ENCODE results near the gene OR4D1.

OR4D1 gene

GRCh38 chr17:58195518-58196123 lies 47.4 kb downstream of the OR4D1 start:
- DNase-seq = no peak
- ATAC-seq = no peak
- no peak overlapping the region for H3K4me3 Mint-ChIP-seq
- H3K27me3 Mint-ChIP-seq = peaks cover 18% of the 10 kb centered on the region
- no peak overlapping the region for H3K27ac Mint-ChIP-seq
- no peaks in the 10 kb centered on the region for H3K9me3 Mint-ChIP-seq
- H3K36me3 Mint-ChIP-seq (ENCODE audit: low read depth) = no peaks in the 10 kb centered on the region
- H3K4me1 Mint-ChIP-seq = no peaks in the 10 kb centered on the region

GRCh38 chr17:58196610-58197009 lies 48.4 kb downstream of the OR4D1 start:
- DNase-seq (no peak), ATAC-seq (no peak)
- Mint-ChIP-seq H3K27me3 (peaks cover 15% of the 10 kb centered on the region), H3K4me3 (no peak overlapping the region), H3K27ac (no peak overlapping the region), H3K4me1 (no peaks in the 10 kb centered on the region), H3K36me3 (ENCODE audit: low read depth) (no peaks in the 10 kb centered on the region), H3K9me3 (no peaks in the 10 kb centered on the region)

GRCh38 chr17:58200024-58200633 lies 51.9 kb downstream of the OR4D1 start:
- H3K27me3 Mint-ChIP-seq = peaks cover 15% of the 10 kb centered on the region
- H3K27ac Mint-ChIP-seq = no peak overlapping the region
- no peaks in the 10 kb centered on the region for H3K4me1 Mint-ChIP-seq
- H3K36me3 Mint-ChIP-seq (ENCODE audit: low read depth) = no peaks in the 10 kb centered on the region
- ATAC-seq = peak; percentile 83
- DNase-seq = peak; percentile 72
- no peaks in the 10 kb centered on the region for H3K9me3 Mint-ChIP-seq
- no peak overlapping the region for H3K4me3 Mint-ChIP-seq

- ATAC-seq (no peak), DNase-seq (no peak)
- Mint-ChIP-seq H3K27me3 (peaks cover 6% of the 10 kb centered on the region), H3K4me1 (no peaks in the 10 kb centered on the region), H3K27ac (no peak overlapping the region), H3K9me3 (no peaks in the 10 kb centered on the region), H3K36me3 (ENCODE audit: low read depth) (no peaks in the 10 kb centered on the region), H3K4me3 (no peak overlapping the region)
Measured at GRCh38 chr17:58202859-58203258, 54.7 kb downstream of the OR4D1 start.

GRCh38 chr17:58204796-58205195 lies 56.6 kb downstream of the OR4D1 start:
- no peak for DNase-seq
- H3K36me3 Mint-ChIP-seq (ENCODE audit: low read depth) = peaks cover 3% of the 10 kb centered on the region
- H3K9me3 Mint-ChIP-seq = no peaks in the 10 kb centered on the region
- no peaks in the 10 kb centered on the region for H3K4me1 Mint-ChIP-seq
- H3K4me3 Mint-ChIP-seq = no peak overlapping the region
- no peak overlapping the region for H3K27ac Mint-ChIP-seq
- no peaks in the 10 kb centered on the region for H3K27me3 Mint-ChIP-seq
- no peak for ATAC-seq

GRCh38 chr17:58205936-58206335 lies 57.8 kb downstream of the OR4D1 start:
- H3K4me3 Mint-ChIP-seq = no peak overlapping the region
- no peaks in the 10 kb centered on the region for H3K27me3 Mint-ChIP-seq
- no peaks in the 10 kb centered on the region for H3K4me1 Mint-ChIP-seq
- ATAC-seq (no peak), DNase-seq (no peak)
- no peak overlapping the region for H3K27ac Mint-ChIP-seq
- H3K9me3 Mint-ChIP-seq = no peaks in the 10 kb centered on the region
- H3K36me3 Mint-ChIP-seq (ENCODE audit: low read depth) = peaks cover 3% of the 10 kb centered on the region

- no peak for DNase-seq
- H3K36me3 Mint-ChIP-seq (ENCODE audit: low read depth) = peaks cover 7% of the 10 kb centered on the region
- H3K27ac Mint-ChIP-seq = no peak overlapping the region
- H3K27me3 Mint-ChIP-seq = no peaks in the 10 kb centered on the region
- no peak for ATAC-seq
- H3K4me3 Mint-ChIP-seq = no peak overlapping the region
- H3K4me1 Mint-ChIP-seq = no peaks in the 10 kb centered on the region
- no peaks in the 10 kb centered on the region for H3K9me3 Mint-ChIP-seq
Measured at GRCh38 chr17:58207451-58207850, 59.3 kb downstream of the OR4D1 start.

- Mint-ChIP-seq H3K9me3 (no peaks in the 10 kb centered on the region), H3K4me3 (no peak overlapping the region), H3K4me1 (no peaks in the 10 kb centered on the region), H3K27ac (no peak overlapping the region), H3K27me3 (no peaks in the 10 kb centered on the region), H3K36me3 (ENCODE audit: low read depth) (peaks cover 7% of the 10 kb centered on the region)
- ATAC-seq = no peak
- DNase-seq = no peak
Measured at GRCh38 chr17:58208344-58208743, 60.2 kb downstream of the OR4D1 start.
